Measurements from ENCODE around the gene ZNF382. TPM values are rescaled to one million over a fixed set of nuclear protein-coding genes. Genes with fewer than 3 reads are reported as not detected.

Gene ZNF382
- total RNA-seq (2021) = 0.55 TPM in 1 of 2 replicates, not detected in the other
- Bru-seq, nascent RNA = percentile 13 among the genes with signal in this experiment
- percentile 36 among the genes with signal in this experiment for BruChase-seq, experiment 1, labeled RNA remaining after a 2-hour chase
- BruChase-seq, experiment 2, labeled RNA remaining after a 6-hour chase = percentile 14 among the genes with signal in this experiment
- long read RNA-seq = 0 reads

- Histone ChIP-seq H3K27ac (no peak within 1 kb of the TSS), H3F3A (ENCODE audit: insufficient read depth, low read depth) (no peaks in the 10 kb centered on the region), H2AFZ (no peak within 1 kb of the TSS), H3K9me3 (ENCODE audit: insufficient read depth, low read depth) (peaks cover 5% of the 10 kb centered on the region), H4K20me1 (ENCODE audit: insufficient read depth) (no peaks in the 10 kb centered on the region), H3K4me3 (no peak within 1 kb of the TSS), H3K4me1 (replicated peaks; ENCODE audit: insufficient read depth) (no peaks in the 10 kb centered on the region), H3K27me3 (ENCODE audit: insufficient read depth, low read depth) (no peaks in the 10 kb centered on the region), H3K79me2 (ENCODE audit: low read depth) (no peaks in the 10 kb centered on the region), H3K9me2 (ENCODE audit: insufficient read depth) (no peaks in the 10 kb centered on the region), H3K36me3 (ENCODE audit: low read depth) (no peaks in the 10 kb centered on the region), H3K4me2 (no peak within 1 kb of the TSS)
- CTCF ChIA-PET = no interaction called here
- POLR2A ChIA-PET (ENCODE audit: unreplicated experiment) = no interaction called here
- no peak for TF ChIP-seq CTCF (conservative IDR thresholded peaks at IDR 0.05)
- no peak for TF ChIP-seq EZH2 (IDR thresholded peaks at IDR 0.05; ENCODE audit: low read depth)
- no peak for DNase-seq
- BruUV-seq (replicated peaks) = no TSS peak
- intact Hi-C loops (cut with micrococcal nuclease; ENCODE audit: unreplicated experiment) = no loop called here
These were observed at the start of gene ZNF382 for GRCh38 chr19:36605101-36605876. TSS of gene ZNF382 (plus strand) at chr19:36605313. CDS start at chr19:36609915, 4,602 bp downstream.

- no peak for DNase-seq
- Histone ChIP-seq H3K4me2 (no peak overlapping the region), H3F3A (ENCODE audit: insufficient read depth, low read depth) (no peaks in the 10 kb centered on the region), H3K27ac (no peak overlapping the region), H3K4me1 (replicated peaks; ENCODE audit: insufficient read depth) (no peaks in the 10 kb centered on the region), H2AFZ (no peak overlapping the region), H3K9me3 (ENCODE audit: insufficient read depth, low read depth) (peaks cover 57% of the 10 kb centered on the region; the same call in 1 of the 2 replicates), H3K4me3 (no peak overlapping the region), H3K9me2 (ENCODE audit: insufficient read depth) (no peaks in the 10 kb centered on the region), H3K79me2 (ENCODE audit: low read depth) (peaks cover 9% of the 10 kb centered on the region; the same call in 1 of the 2 replicates), H4K20me1 (ENCODE audit: insufficient read depth) (no peaks in the 10 kb centered on the region), H3K27me3 (ENCODE audit: insufficient read depth, low read depth) (no peaks in the 10 kb centered on the region), H3K36me3 (ENCODE audit: low read depth) (peaks cover 31% of the 10 kb centered on the region)
- ChIA-PET POLR2A (ENCODE audit: unreplicated experiment) (no interaction called here), CTCF (no interaction called here)
- no peak for TF ChIP-seq CTCF (conservative IDR thresholded peaks at IDR 0.05)
- no peak for TF ChIP-seq EZH2 (IDR thresholded peaks at IDR 0.05; ENCODE audit: low read depth)
- intact Hi-C loops (cut with micrococcal nuclease; ENCODE audit: unreplicated experiment) = no loop called here
- no TSS peak for BruUV-seq (replicated peaks)
These were observed 40.7 kb upstream of the ZNF382 start for GRCh38 chr19:36564391-36564790.

- peak overlapping the region; percentile 90 for H3K4me3 ChIP-seq
- no peaks in the 10 kb centered on the region for H3K9me2 ChIP-seq (ENCODE audit: insufficient read depth)
- ChIA-PET POLR2A (ENCODE audit: unreplicated experiment) (interaction anchor here (0.6 to 1.0 kb wide), 4 partner anchors 44 to 441 kb away, joined by 3 to 12 read pairs (median 6); partner anchors contain the start of gene ZNF345), CTCF (no interaction called here)
- H3K36me3 ChIP-seq (ENCODE audit: low read depth) = peaks cover 55% of the 10 kb centered on the region
- no peaks in the 10 kb centered on the region for H4K20me1 ChIP-seq (ENCODE audit: insufficient read depth)
- peaks cover 25% of the 10 kb centered on the region; the same call in 1 of the 2 replicates for H3K9me3 ChIP-seq (ENCODE audit: insufficient read depth, low read depth)
- peak overlapping the region; percentile 55 for H3K27ac ChIP-seq
- intact Hi-C loops (cut with micrococcal nuclease; ENCODE audit: unreplicated experiment) = loop anchor here (1.0 to 5.0 kb wide), 3 partner anchors 44 to 445 kb away; partner anchors contain the start of genes ZNF260 and ZNF461
- peaks cover 6% of the 10 kb centered on the region; the same call in 1 of the 2 replicates for H3K4me1 ChIP-seq (replicated peaks; ENCODE audit: insufficient read depth)
- TSS peak; percentile 75 for BruUV-seq (replicated peaks)
- peak overlapping the region; percentile 99 for H2AFZ ChIP-seq
- H3K4me2 ChIP-seq = peak overlapping the region; percentile 88
- H3K79me2 ChIP-seq (ENCODE audit: low read depth) = peaks cover 40% of the 10 kb centered on the region
- H3F3A ChIP-seq (ENCODE audit: insufficient read depth, low read depth) = no peaks in the 10 kb centered on the region
- TF ChIP-seq EZH2 (IDR thresholded peaks at IDR 0.05; ENCODE audit: low read depth) (no peak), CTCF (conservative IDR thresholded peaks at IDR 0.05) (no peak)
- peak in 1 of 2 experiments; percentile 59 for DNase-seq
- no peaks in the 10 kb centered on the region for H3K27me3 ChIP-seq (ENCODE audit: insufficient read depth, low read depth)
These were observed 32.5 kb upstream of the ZNF382 start for GRCh38 chr19:36572593-36573019.
